ENCODE measurements around the gene SNRPD1. TPM values are rescaled to one million over a fixed set of nuclear protein-coding genes. Genes with fewer than 3 reads are reported as not detected.

The SNRPD1 gene
- total and polyA plus RNA-seq, 2 experiments from 2014 or later: 15.5 to 123 TPM

- no peak overlapping the region for H3K27ac ChIP-seq
- H3K4me1 ChIP-seq (ENCODE audit: insufficient read depth): peaks cover 2% of the 10 kb centered on the region
- no peak overlapping the region for H3K4me2 ChIP-seq
- H4K20me1 ChIP-seq (ENCODE audit: insufficient read depth, poor library complexity, severe bottlenecking): peaks cover 21% of the 10 kb centered on the region
- DNase-seq (ENCODE audit: low spot score): no peak
- no peak for TF ChIP-seq EZH2phosphoT487 (IDR thresholded peaks at IDR 0.05; ENCODE audit: low read depth, severe bottlenecking, unreplicated experiment)
- TF ChIP-seq, protein P1, sequence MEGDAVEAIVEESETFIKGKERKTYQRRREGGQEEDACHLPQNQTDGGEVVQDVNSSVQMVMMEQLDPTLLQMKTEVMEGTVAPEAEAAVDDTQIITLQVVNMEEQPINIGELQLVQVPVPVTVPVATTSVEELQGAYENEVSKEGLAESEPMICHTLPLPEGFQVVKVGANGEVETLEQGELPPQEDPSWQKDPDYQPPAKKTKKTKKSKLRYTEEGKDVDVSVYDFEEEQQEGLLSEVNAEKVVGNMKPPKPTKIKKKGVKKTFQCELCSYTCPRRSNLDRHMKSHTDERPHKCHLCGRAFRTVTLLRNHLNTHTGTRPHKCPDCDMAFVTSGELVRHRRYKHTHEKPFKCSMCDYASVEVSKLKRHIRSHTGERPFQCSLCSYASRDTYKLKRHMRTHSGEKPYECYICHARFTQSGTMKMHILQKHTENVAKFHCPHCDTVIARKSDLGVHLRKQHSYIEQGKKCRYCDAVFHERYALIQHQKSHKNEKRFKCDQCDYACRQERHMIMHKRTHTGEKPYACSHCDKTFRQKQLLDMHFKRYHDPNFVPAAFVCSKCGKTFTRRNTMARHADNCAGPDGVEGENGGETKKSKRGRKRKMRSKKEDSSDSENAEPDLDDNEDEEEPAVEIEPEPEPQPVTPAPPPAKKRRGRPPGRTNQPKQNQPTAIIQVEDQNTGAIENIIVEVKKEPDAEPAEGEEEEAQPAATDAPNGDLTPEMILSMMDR (IDR thresholded peaks at IDR 0.05; ENCODE audit: poor library complexity): no peak
- TF ChIP-seq EZH2 (IDR thresholded peaks at IDR 0.05; ENCODE audit: borderline replicate concordance): no peak
- peaks cover 81% of the 10 kb centered on the region for H3K79me2 ChIP-seq
- no peaks in the 10 kb centered on the region for H3K27me3 ChIP-seq
- no peak overlapping the region for H3K4me3 ChIP-seq
- no peaks in the 10 kb centered on the region for H3K9me2 ChIP-seq (replicated peaks; ENCODE audit: insufficient read depth)
- H2AFZ ChIP-seq: no peak overlapping the region
- H3K9me3 ChIP-seq (ENCODE audit: low read depth): no peaks in the 10 kb centered on the region
- no peaks in the 10 kb centered on the region for H3K36me3 ChIP-seq (replicated peaks; ENCODE audit: insufficient read depth, low read depth)
- WGBS (ENCODE audit: low lambda C conversion rate, missing lambda C conversion rate): 96% methylated on average over 3 of the region's 7 CpGs
Observed at GRCh38 chr18:21593540-21594257, 18.4 kb upstream of the SNRPD1 start.

DNA sequence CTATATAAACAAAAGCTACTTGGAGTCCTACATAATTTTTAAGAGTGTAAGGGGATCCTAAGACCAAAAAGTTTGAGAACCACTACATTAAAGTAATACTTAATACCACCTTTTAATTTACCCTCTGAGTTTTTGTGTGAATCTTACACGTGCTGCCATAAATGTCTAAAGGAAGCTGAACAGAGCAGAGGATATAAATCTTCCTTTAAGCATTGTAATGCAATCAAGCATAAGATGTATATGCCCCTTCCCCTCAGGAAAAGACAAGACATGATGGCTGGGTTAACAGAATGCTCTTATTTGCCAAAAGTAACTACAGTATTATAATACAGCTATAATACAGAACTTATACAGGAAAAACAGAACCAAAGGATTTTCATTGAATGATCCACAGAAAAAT, 14.5 kb upstream of the SNRPD1 start:
- H3K9me3 ChIP-seq (ENCODE audit: low read depth): no peaks in the 10 kb centered on the region
- no peaks in the 10 kb centered on the region for H3K9me2 ChIP-seq (replicated peaks; ENCODE audit: insufficient read depth)
- H3K27me3 ChIP-seq: no peaks in the 10 kb centered on the region
- peak overlapping the region; percentile 92 for H3K4me2 ChIP-seq
- H2AFZ ChIP-seq: no peak overlapping the region
- 80% methylated on average over 1 of the region's 1 CpG for WGBS (ENCODE audit: low lambda C conversion rate, missing lambda C conversion rate)
- H3K4me3 ChIP-seq: no peak overlapping the region
- no peaks in the 10 kb centered on the region for H3K36me3 ChIP-seq (replicated peaks; ENCODE audit: insufficient read depth, low read depth)
- H3K4me1 ChIP-seq (ENCODE audit: insufficient read depth): peaks cover 7% of the 10 kb centered on the region
- no peak for DNase-seq (ENCODE audit: low spot score)
- TF ChIP-seq, protein P1 (IDR thresholded peaks at IDR 0.05; ENCODE audit: poor library complexity): no peak
- TF ChIP-seq EZH2phosphoT487 (IDR thresholded peaks at IDR 0.05; ENCODE audit: low read depth, severe bottlenecking, unreplicated experiment): no peak
- TF ChIP-seq EZH2 (IDR thresholded peaks at IDR 0.05; ENCODE audit: borderline replicate concordance): no peak
- peaks cover 64% of the 10 kb centered on the region for H3K79me2 ChIP-seq
- peaks cover 20% of the 10 kb centered on the region for H4K20me1 ChIP-seq (ENCODE audit: insufficient read depth, poor library complexity, severe bottlenecking)
- no peak overlapping the region for H3K27ac ChIP-seq

DNA sequence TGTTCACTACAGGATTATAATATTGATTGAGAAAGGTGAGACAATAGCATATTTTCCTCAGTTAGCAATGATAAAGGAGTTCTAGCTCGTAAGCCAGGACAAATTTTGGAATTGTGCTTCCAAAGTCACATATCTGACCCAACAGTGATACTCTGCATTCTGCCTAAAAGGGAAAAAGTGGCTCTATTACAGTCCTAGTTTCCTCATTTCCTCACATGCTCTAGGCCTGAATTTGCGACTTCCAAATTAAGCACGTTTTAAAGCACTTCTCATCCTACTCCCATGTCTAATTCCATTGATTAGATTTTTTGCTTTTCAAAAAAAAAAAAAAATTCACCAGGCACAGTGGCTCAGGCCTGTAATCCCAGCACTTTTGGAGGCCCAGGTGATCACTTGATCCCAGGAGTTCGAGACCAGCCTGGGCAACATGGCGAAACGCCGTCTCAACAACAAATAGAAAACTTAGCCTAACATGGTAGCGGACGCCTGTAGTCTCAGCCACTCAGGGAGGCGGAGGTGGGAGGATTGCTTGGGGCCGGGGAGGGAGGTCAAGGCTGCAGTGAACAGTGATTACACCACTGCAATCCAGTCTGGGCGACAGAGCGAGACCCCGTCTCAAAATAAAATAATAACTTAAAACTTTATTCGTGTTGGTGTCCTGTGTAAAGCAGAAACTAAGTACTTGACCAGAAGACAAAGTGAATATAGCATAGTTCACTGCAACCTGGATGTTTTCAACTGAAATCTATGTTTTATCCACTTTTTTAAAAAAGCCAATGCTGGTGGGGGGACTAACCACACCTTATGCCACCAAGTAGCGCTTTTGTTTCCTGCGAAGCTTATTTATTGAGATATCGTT, 13.2 kb upstream of the SNRPD1 start:
- Histone ChIP-seq H2AFZ (peak overlapping the region; percentile 86), H3K9me2 (replicated peaks; ENCODE audit: insufficient read depth) (no peaks in the 10 kb centered on the region), H4K20me1 (ENCODE audit: insufficient read depth, poor library complexity, severe bottlenecking) (peaks cover 20% of the 10 kb centered on the region), H3K36me3 (replicated peaks; ENCODE audit: insufficient read depth, low read depth) (no peaks in the 10 kb centered on the region), H3K4me1 (ENCODE audit: insufficient read depth) (peaks cover 7% of the 10 kb centered on the region), H3K79me2 (peaks cover 58% of the 10 kb centered on the region), H3K27ac (peak overlapping the region; percentile 99), H3K4me2 (peak overlapping the region; percentile 92), H3K9me3 (ENCODE audit: low read depth) (no peaks in the 10 kb centered on the region), H3K4me3 (peak overlapping the region; percentile 75), H3K27me3 (no peaks in the 10 kb centered on the region)
- TF ChIP-seq EZH2phosphoT487 (IDR thresholded peaks at IDR 0.05; ENCODE audit: low read depth, severe bottlenecking, unreplicated experiment): no peak
- no peak for TF ChIP-seq EZH2 (IDR thresholded peaks at IDR 0.05; ENCODE audit: borderline replicate concordance)
- WGBS (ENCODE audit: low lambda C conversion rate, missing lambda C conversion rate): 47% methylated on average over 17 of the region's 18 CpGs
- peak; percentile 32 for DNase-seq (ENCODE audit: low spot score)

Measured in hepatocyte (in vitro differentiated cells).